H1 (cell line): ENCODE measurements around the gene RNF8. TPM values are rescaled to one million over a fixed set of nuclear protein-coding genes. Genes with fewer than 3 reads are reported as not detected.

Experiments used
- CTCF ChIA-PET: fragments of 300-600 bp; sonication (Branson Sonifier 250); formaldehyde crosslinking; loops from one replicate; lab custom pipeline; 2021; ENCODE audit not compliant: partially characterized antibody; lab: Charles Lee
- POLR2A ChIA-PET: fragments of 300-600 bp; sonication (Branson Sonifier 250); formaldehyde crosslinking; loops from one replicate; lab custom pipeline; 2021; ENCODE audit warnings: inconsistent platforms; ENCODE audit not compliant: partially characterized antibody; lab: Charles Lee
- DNase-seq, 2 experiments: peaks; one replicate each; pipeline versions ENCODE4 v3.0.0 to v3.0.0-alpha.2; 2010 to 2022; ENCODE audit warnings: low spot score in 2 of 2, low read depth in 1 of 2, mixed read lengths in 1 of 2
- FAIRE-seq: peaks from 2 replicates; lab custom pipeline; 2011; peaks lifted over from hg19 to GRCh38; lab: Jason Lieb, UNC
- H2AFZ ChIP-seq: 2 replicates; pipeline ENCODE4 v1.8.1; 2012; ENCODE audit warnings: low read length, inconsistent platforms
- H2AK5ac ChIP-seq: 2 replicates; pipeline ENCODE4 v1.6.1; 2013; ENCODE audit warnings: low read depth, low read length
- H2BK120ac ChIP-seq: replicated peaks from 2 replicates; pipeline ENCODE3; 2013; ENCODE audit warnings: low read depth, low read length, inconsistent platforms
- H2BK12ac ChIP-seq: 2 replicates; pipeline ENCODE4 v1.6.1; 2013; ENCODE audit warnings: low read depth, low read length
- H2BK15ac ChIP-seq: 2 replicates; pipeline ENCODE4 v1.6.1; 2013; ENCODE audit warnings: low read length
- H2BK20ac ChIP-seq: 2 replicates; pipeline ENCODE4 v1.6.1; 2013; ENCODE audit warnings: low read length
- H2BK5ac ChIP-seq: 2 replicates; pipeline ENCODE4 v1.6.1; 2013; ENCODE audit warnings: low read depth, low read length
- H3K14ac ChIP-seq: 2 replicates; pipeline ENCODE4 v1.6.1; 2013; ENCODE audit warnings: inconsistent platforms; ENCODE audit not compliant: insufficient read length
- H3K18ac ChIP-seq: 2 replicates; pipeline ENCODE4 v1.6.1; 2013; ENCODE audit warnings: low read length; ENCODE audit errors: extremely low read depth
- H3K23ac ChIP-seq: 2 replicates; pipeline ENCODE4 v1.6.1; 2013; ENCODE audit warnings: inconsistent platforms; ENCODE audit not compliant: insufficient read length
- H3K23me2 ChIP-seq: 2 replicates; pipeline ENCODE4 v1.6.1; 2013; ENCODE audit warnings: low read depth, low read length
- H3K27ac ChIP-seq: 2 replicates; pipeline ENCODE4 v1.6.1; 2011; ENCODE audit warnings: low read depth, low read length, inconsistent platforms
- H3K27me3 ChIP-seq, 4 experiments: replicated peaks in 1 of 4; 1 replicate in 1 of 4; 2 replicates in 3 of 4; pipeline versions ENCODE4 v1.6.1 to v1.8.1; 2011 to 2013; ENCODE audit warnings: low read length in 3 of 4, mild to moderate bottlenecking in 3 of 4, inconsistent platforms in 2 of 4, mixed read lengths in 2 of 4, moderate library complexity in 1 of 4; ENCODE audit not compliant: control insufficient read depth in 3 of 4, insufficient read depth in 3 of 4; ENCODE audit errors: extremely low read depth in 1 of 4
- H3K36me3 ChIP-seq, 4 experiments: 2 replicates each; pipeline versions ENCODE4 v1.6.1 to v1.8.1; 2011 to 2013; ENCODE audit warnings: mild to moderate bottlenecking in 4 of 4, low read length in 3 of 4, moderate library complexity in 2 of 4, control low read depth in 1 of 4, inconsistent platforms in 1 of 4; ENCODE audit not compliant: insufficient read depth in 4 of 4, control insufficient read depth in 2 of 4
- H3K4ac ChIP-seq: replicated peaks from 2 replicates; pipeline ENCODE3; 2013; ENCODE audit warnings: low read length, low read depth, mixed read lengths, inconsistent platforms; ENCODE audit not compliant: insufficient read length
- H3K4me1 ChIP-seq, 4 experiments: replicated peaks in 1 of 4; 1 replicate in 1 of 4; 2 replicates in 3 of 4; pipeline versions ENCODE4 v1.6.1 to v1.8.1; 2011 to 2013; ENCODE audit warnings: low read length in 3 of 4, inconsistent platforms in 2 of 4, mixed read lengths in 1 of 4; ENCODE audit not compliant: insufficient read depth in 4 of 4, control insufficient read depth in 3 of 4
- H3K4me2 ChIP-seq, 2 experiments: 2 replicates each; pipeline versions ENCODE4 v1.6.1 to v1.8.1; 2011 to 2013; ENCODE audit warnings: low read depth in 2 of 2, low read length in 2 of 2, control low read depth in 1 of 2, inconsistent platforms in 1 of 2, mild to moderate bottlenecking in 1 of 2; ENCODE audit not compliant: insufficient read depth in 1 of 2
- H3K4me3 ChIP-seq, 4 experiments: fragments of 200-600, 300-600 bp in 1 of 4; sonication (generic), shearing (Covaris generic), sonication (Bioruptor Twin) in 1 of 4; 2 replicates each; pipeline versions ENCODE4 v1.5.1 to v1.8.1; 2011 to 2016; ENCODE audit warnings: low read length in 4 of 4, low read depth in 3 of 4, control low read depth in 2 of 4, inconsistent platforms in 2 of 4, mild to moderate bottlenecking in 2 of 4, mixed read lengths in 1 of 4, moderate library complexity in 1 of 4; ENCODE audit not compliant: insufficient read depth in 2 of 4; ENCODE audit errors: extremely low read depth in 1 of 4
- H3K56ac ChIP-seq: replicated peaks from 2 replicates; pipeline ENCODE3; 2013; ENCODE audit warnings: low read depth, mild to moderate bottlenecking, mixed read lengths, low read length, inconsistent platforms; ENCODE audit not compliant: insufficient read length
- H3K79me1 ChIP-seq: 2 replicates; pipeline ENCODE4 v1.6.1; 2013; ENCODE audit warnings: low read depth, low read length, control low read depth
- H3K79me2 ChIP-seq, 2 experiments: 2 replicates each; pipeline versions ENCODE4 v1.6.1 to v1.8.1; 2012 to 2013; ENCODE audit warnings: low read length in 2 of 2, mild to moderate bottlenecking in 2 of 2, inconsistent platforms in 1 of 2; ENCODE audit not compliant: insufficient read depth in 2 of 2, control insufficient read depth in 1 of 2
- H3K9ac ChIP-seq, 4 experiments: replicated peaks in 1 of 4; 1 replicate in 1 of 4; 2 replicates in 3 of 4; pipeline versions ENCODE4 v1.6.1 to v1.8.1; 2011 to 2013; ENCODE audit warnings: low read depth in 3 of 4, low read length in 3 of 4, control low read depth in 2 of 4, mild to moderate bottlenecking in 2 of 4, moderate library complexity in 2 of 4, inconsistent platforms in 1 of 4; ENCODE audit errors: extremely low read depth in 1 of 4
- H3K9me3 ChIP-seq, 2 experiments: 2 replicates each; pipeline versions ENCODE4 v1.6.1 to v1.8.1; 2012 to 2013; ENCODE audit warnings: mild to moderate bottlenecking in 2 of 2, moderate library complexity in 2 of 2, control low read depth in 1 of 2, inconsistent platforms in 1 of 2, low read depth in 1 of 2, low read length in 1 of 2, mixed read lengths in 1 of 2; ENCODE audit not compliant: insufficient read depth in 2 of 2
- H4K20me1 ChIP-seq, 2 experiments: replicated peaks in 1 of 2; 2 replicates each; pipeline versions ENCODE3 to v1.8.1; 2011 to 2013; ENCODE audit warnings: inconsistent platforms in 2 of 2, low read length in 2 of 2, mild to moderate bottlenecking in 1 of 2; ENCODE audit not compliant: insufficient read depth in 2 of 2, control insufficient read depth in 1 of 2
- H4K5ac ChIP-seq: 2 replicates; pipeline ENCODE4 v1.6.1; 2013; ENCODE audit warnings: low read length, low read depth, mixed read lengths, inconsistent platforms; ENCODE audit not compliant: insufficient read length
- H4K8ac ChIP-seq: 2 replicates; pipeline ENCODE4 v1.8.0; 2013; ENCODE audit warnings: mild to moderate bottlenecking, moderate library complexity, low read length, inconsistent platforms; ENCODE audit not compliant: insufficient read depth; ENCODE audit errors: extremely low read depth
- H4K91ac ChIP-seq: replicated peaks from 2 replicates; pipeline ENCODE3; 2013; ENCODE audit warnings: low read length, mixed read lengths, inconsistent platforms; ENCODE audit not compliant: insufficient read length
- ASH2L ChIP-seq: fragments of 200-600, 300-600 bp; sonication (generic); IDR thresholded peaks from one replicate; pipeline ENCODE4 v1.7.1; 2017; ENCODE audit warnings: low read length
- RAD21 ChIP-seq, 2 experiments: IDR thresholded peaks in 1 of 2; conservative IDR thresholded peaks in 1 of 2; 2 replicates each; pipeline ENCODE4 v1.6.1; 2011; ENCODE audit warnings: low read depth in 2 of 2, low read length in 2 of 2, improper control_type of control experiment in 1 of 2, inconsistent platforms in 1 of 2, mild to moderate bottlenecking in 1 of 2, moderate library complexity in 1 of 2
- RXRA ChIP-seq: IDR thresholded peaks from 2 replicates; pipeline ENCODE4 v1.6.1; 2011; ENCODE audit warnings: low read depth, mild to moderate bottlenecking, low read length, moderate library complexity; ENCODE audit not compliant: insufficient read depth
- SP1 ChIP-seq: IDR thresholded peaks from 2 replicates; pipeline ENCODE4 v1.6.1; 2011; ENCODE audit warnings: low read depth, low read length
- WGBS, 2 experiments: shearing (Covaris generic) in 1 of 2; methylation state at CpG; one replicate each; pipeline versions ENCODE4 v1.1.6 to v1.1.7; 2013 to 2015; ENCODE audit warnings: low lambda C conversion rate in 2 of 2, mixed read lengths in 2 of 2, inconsistent platforms in 1 of 2, low coverage in 1 of 2, missing lambda C conversion rate in 1 of 2; ENCODE audit not compliant: insufficient replicate concordance in 2 of 2, insufficient coverage in 1 of 2, insufficient read length in 1 of 2; ENCODE audit errors: extremely low coverage in 1 of 2, missing lambda C conversion rate in 1 of 2; 5-methylcytosine and 5-hydroxymethylcytosine counted together
- polyA plus RNA-seq, 7 experiments: library from polyadenylated mRNA; depleted of rRNA in 3 of 7; stranded (reverse) in 5 of 7; unstranded in 2 of 7; fragments of >200 nt in 5 of 7; fragments of 200-250 nt in 2 of 7; gene quantifications; 1 replicate in 5 of 7; 2 replicates in 1 of 7; 4 replicates in 1 of 7; pipeline versions ENCODE4 v1.2.1 to v1.2.3, GENCODE V29; 2011 to 2013; ENCODE audit warnings: missing spikeins in 2 of 7, mixed read lengths in 2 of 7
- total RNA-seq: library from RNA; stranded (reverse); fragmentation: NEBNext Ultra II Directional; extraction: Animal tissue kit (Norgen Biotek cat#: 25700); gene quantifications from 2 replicates; pipeline ENCODE4 v1.2.1, GENCODE V29; 2021

RNF8 gene
- total and polyA plus RNA-seq, 2 of the 8 experiments (the other 6 are each of a cell fraction or from before 2014, with no cell fraction given) = 20.3 to 44.7 TPM

- H3K79me2 ChIP-seq = no peaks in the 10 kb centered on the region
- no peak overlapping the region for H2AFZ ChIP-seq
- no peak overlapping the region for H2BK5ac ChIP-seq
- H2BK15ac ChIP-seq = no peak overlapping the region
- ChIA-PET CTCF (interaction anchor here (0.8 to 4.8 kb wide), 31 partner anchors 7 to 488 kb away, joined by 3 to 43 read pairs (median 3); no protein-coding TSS in a partner anchor), POLR2A (interaction anchor here (1.0 to 1.5 kb wide), 3 partner anchors 10 to 56 kb away, joined by 3 to 4 read pairs (median 3); partner anchors contain the start of genes TBC1D22B and TMEM217)
- H3K18ac ChIP-seq = no peak overlapping the region
- H4K8ac ChIP-seq = no peak overlapping the region
- H3K9ac ChIP-seq = no peak overlapping the region
- H3K9me3 ChIP-seq = no peaks in the 10 kb centered on the region
- no peak overlapping the region for H4K5ac ChIP-seq
- H2BK12ac ChIP-seq = no peak overlapping the region
- H3K4ac ChIP-seq = no peak overlapping the region
- DNase-seq (no peak), FAIRE-seq (no peak)
- H3K27me3 ChIP-seq = no peaks in the 10 kb centered on the region
- H2AK5ac ChIP-seq = no peak overlapping the region
- no peak overlapping the region for H3K4me2 ChIP-seq
- H3K79me1 ChIP-seq = no peaks in the 10 kb centered on the region
- no peak overlapping the region for H3K14ac ChIP-seq
- H3K23ac ChIP-seq = no peak overlapping the region
- WGBS, 2 experiments = 88% methylated on average over 13 of the region's 13 CpGs; no CpG with 5 or more reads in 1 of the 2 experiments
- no peak overlapping the region for H2BK20ac ChIP-seq
- H3K4me3 ChIP-seq = no peak overlapping the region
- no peaks in the 10 kb centered on the region for H3K4me1 ChIP-seq
- H4K20me1 ChIP-seq = no peaks in the 10 kb centered on the region
- no peak overlapping the region for H2BK120ac ChIP-seq
- H3K56ac ChIP-seq = no peak overlapping the region
- no peak overlapping the region for H4K91ac ChIP-seq
- peaks cover 15 to 42% (median 33%) of the 10 kb centered on the region in 4 experiments; a peak in 7 of 8 replicates for H3K36me3 ChIP-seq
- no peak overlapping the region for H3K27ac ChIP-seq
- no peaks in the 10 kb centered on the region for H3K23me2 ChIP-seq
- TF ChIP-seq RXRA = no peak
- no peak for TF ChIP-seq SP1
- no peak for TF ChIP-seq ASH2L
- no peak for TF ChIP-seq RAD21 (IDR thresholded peaks at IDR 0.05 in 1 of 2, conservative IDR thresholded peaks at IDR 0.05 in 1 of 2; ENCODE audit: low read depth in 2 of 2, low read length in 2 of 2)
Measured at GRCh38 chr6:37313723-37314486, 39.9 kb upstream of the RNF8 start.
